Limb (tissue), 2 donors: ENCODE results near the gene SLC39A5.
"Not testable (repeated sequence)": the region's sequence is repeated elsewhere in the genome, so short reads cannot be mapped to it uniquely, and the experiment has no call there.

Source experiments
- DNase-seq, 2 donors: peaks; one replicate each; pipeline ENCODE4 v3.0.0-alpha.2; 2016; ENCODE audit errors: extremely low spot score in 2 of 2

The SLC39A5 gene

DNA sequence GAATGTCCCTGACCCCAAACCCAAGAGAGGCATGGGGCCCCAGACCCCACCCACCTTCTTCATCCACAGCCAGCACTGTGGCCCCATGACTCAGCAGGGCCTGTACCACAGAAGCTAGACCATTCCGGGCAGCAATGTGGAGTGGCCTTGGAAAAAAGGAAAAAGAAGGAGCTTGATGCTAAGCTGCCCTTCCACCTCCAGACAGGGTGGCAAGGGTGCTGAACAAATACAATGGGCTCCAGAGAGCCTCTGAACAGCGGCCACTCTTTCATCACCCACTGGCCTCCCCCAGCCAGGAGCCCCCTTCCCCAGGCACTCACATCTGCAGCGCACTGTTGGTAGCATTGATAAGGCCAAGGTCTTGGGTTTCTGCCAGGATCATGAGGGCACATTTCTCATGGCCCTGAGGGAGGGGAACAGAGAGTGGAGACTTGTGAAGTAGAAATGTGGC is 13.9 kb downstream of the SLC39A5 start:
- no peak for DNase-seq

DNA sequence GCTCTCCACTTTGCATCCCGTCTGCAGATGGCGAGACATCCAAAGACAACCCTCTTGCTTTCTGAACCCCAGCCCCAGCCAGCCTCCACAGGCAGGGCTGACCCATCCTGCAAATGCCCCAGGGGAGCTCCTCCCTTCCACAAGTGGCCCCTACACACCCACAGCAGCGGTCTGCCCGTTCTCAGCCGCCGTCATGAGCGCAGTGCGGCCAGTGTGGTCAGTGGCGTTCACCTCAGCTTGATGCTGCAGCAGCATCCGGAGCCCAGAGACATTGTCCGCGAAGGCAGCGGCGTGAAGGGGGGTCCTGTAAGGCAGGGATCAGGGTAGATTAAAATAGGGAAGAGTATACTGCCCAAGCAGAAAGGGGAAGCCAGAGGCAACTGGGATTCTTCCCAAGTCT is 14.6 kb downstream of the SLC39A5 start:
- DNase-seq: no peak

DNA sequence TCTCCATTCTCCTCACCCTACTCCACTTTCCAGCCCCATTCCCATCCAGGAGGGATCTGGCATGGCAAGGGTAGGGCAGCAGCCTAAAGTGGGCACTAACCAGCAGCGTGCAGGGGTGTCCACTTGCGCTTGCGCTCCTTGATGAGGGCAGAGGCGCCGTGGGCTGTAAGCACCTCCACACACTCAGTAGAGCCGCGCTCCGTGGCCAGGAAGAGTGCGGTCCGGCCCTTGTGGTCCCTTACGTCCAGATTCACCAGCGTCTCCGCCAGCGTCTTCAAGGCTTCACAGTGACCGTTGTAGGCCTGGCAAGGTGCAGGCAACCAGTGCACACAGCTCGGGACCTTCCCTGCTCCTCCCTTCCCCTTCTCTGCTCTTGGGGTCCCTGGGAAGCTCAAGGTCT is 18.1 kb downstream of the SLC39A5 start:
- DNase-seq: no peak

DNA sequence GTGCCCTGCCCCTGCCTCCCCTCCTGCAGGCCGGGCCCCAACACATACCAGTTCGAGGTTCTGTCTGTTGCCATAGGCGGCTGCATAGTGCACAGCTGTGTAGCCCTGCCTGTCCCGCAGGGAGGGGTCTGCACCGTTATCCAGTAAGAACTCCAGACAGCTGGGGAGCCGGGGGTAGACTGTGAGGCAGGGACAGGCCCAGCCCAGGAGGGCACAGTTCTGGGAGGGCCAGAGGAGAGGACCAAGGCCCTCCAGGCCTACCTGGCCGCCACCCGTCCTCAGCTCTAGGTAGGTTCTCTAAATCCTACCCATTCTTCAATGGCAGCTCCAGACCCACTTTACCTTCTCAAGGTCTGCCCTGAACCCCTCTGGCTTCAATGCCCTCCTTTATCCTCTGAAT is 18.9 kb downstream of the SLC39A5 start:
- DNase-seq: no peak

DNA sequence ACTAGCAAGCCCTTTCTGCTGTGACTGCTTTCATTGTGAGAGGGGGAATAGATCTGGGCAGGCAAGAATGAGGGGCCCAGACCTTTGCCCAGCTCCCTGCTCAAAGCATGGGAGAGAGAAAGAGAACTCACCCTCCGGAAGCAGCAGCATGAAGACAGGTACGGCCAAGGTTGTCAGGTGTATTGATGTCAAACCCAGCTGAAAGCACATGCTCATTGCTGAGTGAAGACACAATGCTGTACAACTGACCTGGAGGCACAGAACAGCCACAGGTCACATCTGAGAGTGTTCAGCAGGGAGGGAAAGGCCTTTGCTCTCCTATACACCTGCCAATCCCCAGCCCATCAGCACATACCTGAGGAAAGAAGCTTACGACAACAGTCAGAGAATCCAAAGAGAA is 22.8 kb downstream of the SLC39A5 start:
- no peak for DNase-seq

DNA sequence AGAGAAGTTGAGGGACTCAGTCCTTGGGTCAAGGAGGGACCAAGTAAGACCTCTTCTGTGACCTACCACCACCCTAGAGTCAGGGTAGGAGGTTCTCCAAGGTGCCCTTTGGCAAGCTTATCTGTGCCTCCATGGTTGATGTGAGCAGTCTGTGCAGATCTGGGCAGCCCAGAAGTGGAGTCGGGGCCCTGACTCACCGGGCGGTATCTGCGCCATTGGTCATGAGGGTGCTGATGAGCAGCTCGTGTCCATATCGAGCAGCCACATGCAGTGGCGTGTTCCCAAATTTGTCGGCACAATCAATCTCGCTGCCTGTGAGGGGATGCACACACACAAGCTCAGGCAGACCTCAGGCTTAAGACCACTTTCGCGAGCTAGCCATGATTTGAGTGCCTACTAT is 23.2 kb downstream of the SLC39A5 start:
- DNase-seq: no peak

DNA sequence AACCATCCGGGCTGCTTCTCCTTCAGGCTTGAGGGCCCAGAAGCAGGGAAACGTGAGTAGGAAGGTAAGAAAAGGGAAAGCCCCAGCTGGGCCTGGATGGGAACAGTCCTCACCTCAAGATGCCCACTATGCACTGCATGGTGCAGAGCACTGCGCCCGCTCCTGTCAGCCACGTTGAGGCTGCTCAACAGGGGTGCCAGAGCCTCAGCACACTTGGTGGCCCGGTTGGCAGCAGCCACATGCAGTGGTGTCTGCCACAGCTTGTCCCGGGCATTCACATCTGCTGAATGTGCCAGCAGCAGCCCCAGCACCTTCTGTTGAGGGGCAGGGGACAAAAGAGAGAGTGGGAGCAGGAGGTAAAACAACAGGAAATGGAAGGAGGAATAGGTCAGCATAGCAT is 25.8 kb downstream of the SLC39A5 start:
- no peak for DNase-seq

DNA sequence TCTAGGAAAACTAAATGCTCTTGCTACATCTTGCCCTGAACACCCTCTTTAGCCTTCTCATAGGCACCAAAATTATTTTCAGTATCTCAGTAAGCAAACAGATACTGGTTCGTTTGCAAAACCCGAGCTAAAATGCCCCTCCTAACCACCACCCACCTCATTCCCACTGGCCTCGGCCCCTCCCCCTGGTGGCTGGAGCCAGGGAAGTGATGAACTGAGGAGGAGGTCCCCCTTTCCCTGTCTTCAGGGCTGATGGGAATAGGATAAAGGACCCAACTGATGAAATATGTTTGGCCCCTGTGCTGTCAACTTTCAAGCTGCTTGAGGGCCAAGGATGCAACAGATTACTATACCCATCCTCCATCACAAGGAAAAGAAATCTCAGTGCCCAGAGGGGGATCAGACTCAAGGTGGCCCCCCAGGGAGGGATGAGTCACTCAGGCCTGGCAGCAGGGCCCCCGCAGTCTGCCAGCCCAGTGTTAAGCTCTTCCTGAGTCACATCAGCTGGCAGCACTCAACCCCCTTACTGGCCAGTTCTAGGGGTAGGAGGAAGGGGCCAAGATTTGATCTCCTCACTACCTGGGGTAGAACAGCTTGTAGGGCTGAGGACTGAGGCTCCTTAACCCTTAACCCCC is 26.6 kb downstream of the SLC39A5 start:
- DNase-seq: no peak

DNA sequence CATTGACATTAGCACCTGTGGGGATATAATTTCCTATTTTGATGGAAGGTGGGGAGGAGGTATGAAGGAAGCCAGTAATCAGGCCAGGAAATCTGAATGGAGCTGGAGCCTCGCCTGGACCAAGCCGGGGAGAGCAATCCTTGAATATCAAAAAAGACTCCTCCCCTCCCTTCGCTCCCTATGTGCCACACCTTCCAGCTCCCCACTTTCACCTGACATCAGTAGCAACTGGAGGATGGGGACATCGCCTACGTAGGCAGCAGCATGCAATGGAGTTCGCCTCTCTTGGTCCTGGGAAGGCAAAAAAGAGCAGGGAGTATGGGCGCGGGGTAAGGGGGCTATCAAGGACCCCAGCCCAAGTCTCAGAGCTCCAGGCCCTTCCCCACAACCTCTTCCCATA is 27.2 kb downstream of the SLC39A5 start:
- DNase-seq: no peak

DNA sequence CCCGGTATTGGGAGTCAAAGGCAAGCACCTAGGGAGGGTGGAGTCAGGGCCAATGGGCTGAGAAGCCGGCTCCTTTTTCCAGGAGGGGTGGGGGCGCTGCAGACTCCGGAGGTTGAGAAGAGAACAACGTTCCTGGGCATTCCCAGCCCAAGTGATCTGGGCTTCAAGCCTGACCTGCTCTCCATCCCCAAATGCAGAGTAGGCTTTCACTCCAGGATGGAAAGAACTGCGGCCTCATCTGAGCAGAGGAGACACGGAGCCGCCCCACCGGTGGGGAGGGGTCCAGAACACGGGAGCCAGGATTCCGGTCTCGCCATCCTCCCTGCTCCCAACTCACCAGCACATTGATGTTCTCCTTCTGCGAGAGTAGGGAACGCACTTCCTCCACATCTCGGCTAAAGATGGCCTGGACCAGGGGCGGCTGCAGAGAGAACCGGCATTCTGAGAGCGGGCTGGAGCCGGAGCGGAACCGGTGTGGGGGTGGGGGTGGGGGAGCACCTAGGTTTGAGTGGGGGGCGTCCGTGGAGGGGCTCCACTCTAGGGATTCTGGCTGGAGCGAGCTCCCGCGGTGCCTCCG is 27.7 kb downstream of the SLC39A5 start:
- peak in 1 of 2 donors; percentile 59 for DNase-seq

DNA sequence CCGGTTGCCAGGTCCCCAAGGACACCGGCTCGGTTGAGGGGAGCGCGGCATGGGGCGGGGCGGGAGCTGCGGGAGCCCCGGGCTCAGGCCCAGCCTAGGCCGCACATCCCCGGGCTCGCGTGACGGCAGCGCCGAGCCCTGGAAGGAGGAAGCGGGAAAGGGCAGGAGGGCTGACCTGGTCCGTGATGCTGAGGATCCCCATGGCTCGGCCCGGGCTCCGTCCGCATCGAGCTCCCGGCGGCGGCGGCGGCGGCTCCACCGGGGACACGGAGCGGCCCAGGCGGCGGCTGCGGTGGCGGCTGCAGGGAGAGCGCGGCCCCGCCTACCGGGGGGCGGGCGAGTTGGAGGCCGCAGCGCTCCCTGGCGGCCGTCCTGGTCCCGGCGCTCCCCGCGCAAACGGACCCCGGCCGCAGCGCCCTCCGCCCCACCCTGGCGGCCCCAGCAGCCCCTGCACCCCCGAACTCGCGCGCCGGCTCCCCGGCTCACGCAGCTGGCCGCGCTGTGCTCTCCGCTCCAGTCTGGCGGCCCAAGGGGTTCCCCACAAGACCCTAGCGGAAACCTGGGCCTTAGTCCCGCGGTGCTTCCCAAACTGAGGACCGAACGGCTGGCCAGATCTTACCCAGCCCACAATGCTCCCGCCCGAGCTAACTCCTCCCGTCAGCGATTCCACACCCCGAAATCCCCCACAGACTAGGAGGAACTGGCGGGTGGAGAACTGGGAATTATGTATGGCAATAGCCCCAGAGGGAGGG is 28.4 kb downstream of the SLC39A5 start, which contains the start of gene ANKRD52:
TSS of gene ANKRD52 (minus strand) at position 317 of the 752 bp plus-strand sequence. CDS start at position 202, 115 bp downstream.
- DNase-seq: peak; percentile 83 to 90

DNA sequence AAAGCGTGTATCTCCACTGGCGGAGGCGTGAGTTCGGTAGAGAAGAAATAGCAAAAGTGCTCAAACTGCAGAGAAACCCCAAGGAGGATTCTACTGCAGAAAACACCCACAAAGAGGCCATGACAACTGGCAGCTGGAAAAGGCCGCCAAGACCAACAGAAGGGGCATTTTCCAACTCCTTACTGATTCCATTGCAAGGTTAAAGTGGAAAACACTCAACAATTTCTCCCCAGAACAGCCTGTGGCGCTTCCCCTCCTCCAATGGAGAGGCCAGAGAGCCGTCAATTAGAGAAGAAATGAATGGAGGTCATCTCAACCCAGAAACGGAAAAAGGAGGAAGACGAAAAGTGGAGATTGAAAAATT is 29.0 kb downstream of the SLC39A5 start:
- no peak for DNase-seq

DNA sequence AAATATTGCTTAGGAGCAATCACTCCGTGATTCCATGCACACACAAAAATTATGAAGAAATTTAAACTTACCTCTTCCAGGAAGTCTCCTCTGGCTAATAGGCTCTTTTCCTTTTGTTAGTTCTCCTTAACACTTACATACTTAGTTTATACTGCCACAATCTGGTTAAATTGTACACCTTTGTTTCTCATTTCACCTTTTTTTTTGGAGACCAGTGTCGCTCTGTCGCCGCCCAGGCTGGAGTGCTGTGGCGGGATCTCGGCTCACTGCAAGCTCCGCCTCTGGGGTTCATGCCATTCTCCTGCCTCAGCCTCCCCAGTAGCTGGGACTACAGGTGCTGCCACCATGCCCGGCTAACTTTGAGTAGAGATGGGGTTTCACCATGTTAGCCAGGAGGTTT is 30.5 kb downstream of the SLC39A5 start:
- DNase-seq: no peak

DNA sequence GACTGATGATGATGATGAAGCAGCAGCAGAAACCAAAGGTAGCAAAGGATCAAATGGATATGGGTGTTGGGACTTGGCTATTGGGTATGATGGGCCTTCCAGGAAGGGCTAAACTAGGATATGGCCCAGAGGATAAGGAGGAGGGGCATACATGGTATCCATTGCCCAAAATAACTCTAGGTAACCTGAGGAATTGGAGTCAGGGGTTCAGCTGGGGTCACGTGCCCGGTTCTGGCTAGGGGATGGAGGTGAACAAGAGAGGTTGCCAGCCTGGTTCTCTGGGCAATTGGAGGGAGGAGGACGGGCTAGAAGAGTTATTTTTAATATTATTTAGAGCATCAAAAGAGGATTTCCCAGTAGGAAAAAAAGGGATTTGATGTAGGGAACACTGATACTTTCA is 31.1 kb downstream of the SLC39A5 start:
- no peak for DNase-seq

DNA sequence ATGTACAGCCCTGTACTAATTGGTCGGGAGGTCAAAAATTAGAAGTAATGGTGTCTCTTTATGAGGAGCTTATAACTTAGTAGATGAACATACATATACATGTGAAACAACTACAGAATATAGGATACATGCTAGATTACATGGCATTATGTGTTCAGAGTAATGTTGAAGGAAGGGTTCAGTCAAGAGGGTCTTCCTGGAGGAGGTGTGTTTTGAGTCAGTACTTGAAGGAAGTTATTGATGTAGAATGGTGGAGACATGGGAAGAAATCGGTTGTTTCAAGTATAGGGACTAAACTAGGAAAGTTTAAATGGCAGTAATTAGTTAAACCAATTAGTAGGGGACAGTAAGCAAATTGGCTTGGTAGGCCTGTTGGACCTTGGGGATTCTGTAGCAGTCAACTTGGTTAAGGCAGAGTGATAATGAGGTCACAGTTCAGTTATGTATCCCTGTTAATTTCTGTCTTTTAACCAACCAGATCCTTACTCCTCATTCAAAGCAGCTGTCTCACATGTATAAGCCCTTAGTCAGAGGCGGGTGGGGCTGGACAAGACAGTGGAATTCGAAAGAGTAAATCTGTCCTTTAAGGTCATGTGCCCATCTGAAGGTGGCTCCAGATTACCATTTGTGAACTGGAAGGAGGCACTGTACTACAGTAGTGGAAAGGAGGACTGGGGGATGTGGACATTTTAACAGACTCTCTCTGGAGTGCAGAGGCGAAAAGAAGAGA is 31.8 kb downstream of the SLC39A5 start:
- DNase-seq: no peak

DNA sequence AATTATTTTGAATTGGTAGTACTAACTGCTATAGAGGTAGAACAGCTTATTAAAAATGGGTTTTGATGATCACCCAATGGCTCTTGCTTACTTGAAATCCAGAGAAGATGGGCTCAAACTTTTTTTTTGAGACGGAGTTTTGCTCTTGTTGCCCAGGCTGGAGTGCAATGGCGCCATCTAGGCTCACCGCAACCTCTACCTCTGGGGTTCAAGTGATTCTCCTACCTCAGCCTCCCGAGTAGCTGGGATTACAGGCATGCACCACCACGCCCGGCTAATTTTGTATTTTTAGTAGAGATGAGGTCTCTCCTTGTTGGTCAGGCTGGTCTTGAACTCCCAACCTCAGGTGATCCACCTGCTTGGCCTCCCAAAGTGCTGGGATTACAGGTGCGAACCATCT is 33.1 kb downstream of the SLC39A5 start:
- not testable (repeated sequence) for DNase-seq

DNA sequence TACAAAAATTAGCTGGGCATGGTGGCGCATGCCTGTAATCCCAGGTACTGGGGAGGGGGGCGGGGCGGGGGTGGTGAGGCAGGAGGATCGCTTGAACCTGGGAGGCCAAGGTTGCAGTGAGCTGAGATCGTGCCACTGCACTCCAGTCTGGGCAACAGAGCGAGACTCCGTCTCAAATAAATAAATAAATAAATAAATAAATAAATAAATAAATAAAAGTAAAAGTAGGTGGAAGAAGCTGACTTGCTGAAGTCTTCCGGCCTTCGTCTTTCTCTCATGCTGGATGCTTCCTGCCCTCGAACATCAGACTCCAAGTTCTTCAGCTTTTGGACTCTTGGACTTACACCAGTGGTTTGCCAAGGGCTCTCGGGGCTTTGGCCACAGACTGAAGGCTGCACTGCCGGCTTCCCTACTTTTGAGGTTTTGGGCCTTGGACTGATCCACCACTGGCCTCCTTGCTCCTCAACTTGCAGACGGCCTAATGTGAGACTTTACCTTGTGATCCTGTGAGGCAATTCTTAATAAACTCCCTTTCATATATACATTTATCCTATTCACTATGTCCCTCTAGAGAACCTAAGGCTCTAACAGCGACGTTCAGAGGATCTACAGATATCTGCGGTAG is 36.3 kb downstream of the SLC39A5 start:
- not testable (repeated sequence) for DNase-seq

DNA sequence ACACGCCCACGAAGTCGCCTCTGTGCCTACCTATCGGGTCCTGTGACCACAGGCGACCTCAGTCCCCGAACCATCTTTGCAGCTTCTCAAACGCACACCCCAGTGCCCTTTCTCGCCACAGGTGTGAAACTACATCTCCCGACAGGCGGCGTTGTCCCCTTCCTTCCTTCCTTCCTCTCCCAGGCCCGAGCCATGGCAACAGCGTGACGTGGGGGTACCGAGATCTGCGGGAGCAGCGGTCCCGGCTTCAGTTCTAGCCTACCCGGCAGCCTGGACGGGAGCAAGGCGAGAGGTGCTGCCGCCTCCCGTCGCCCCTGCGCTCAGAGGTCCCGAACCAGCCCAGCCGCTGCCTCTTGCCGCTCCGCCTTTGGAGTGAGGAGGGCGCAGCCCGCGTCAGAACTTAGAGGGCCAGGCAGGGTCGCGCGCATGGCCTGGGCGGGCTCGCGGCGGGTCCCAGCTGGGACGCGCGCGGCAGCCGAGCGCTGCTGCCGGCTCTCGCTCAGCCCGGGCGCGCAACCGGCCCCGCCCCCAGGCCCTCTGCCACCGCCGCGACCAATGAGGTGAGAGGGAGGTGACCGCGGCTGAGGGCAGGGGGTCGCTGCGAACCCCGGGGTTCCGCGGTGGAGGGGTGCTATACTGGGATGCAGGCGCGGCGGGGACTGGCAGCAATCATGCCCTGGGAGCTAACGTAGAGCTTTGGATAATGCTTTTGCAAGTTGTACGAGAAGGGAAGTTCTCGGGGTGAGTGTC is 37.0 kb downstream of the SLC39A5 start, which contains the start of gene COQ10A:
TSS of gene COQ10A (plus strand) at position 250 of the 750 bp plus-strand sequence. CDS start at position 427, 177 bp downstream.
- DNase-seq: peak; percentile 88 to 91

DNA sequence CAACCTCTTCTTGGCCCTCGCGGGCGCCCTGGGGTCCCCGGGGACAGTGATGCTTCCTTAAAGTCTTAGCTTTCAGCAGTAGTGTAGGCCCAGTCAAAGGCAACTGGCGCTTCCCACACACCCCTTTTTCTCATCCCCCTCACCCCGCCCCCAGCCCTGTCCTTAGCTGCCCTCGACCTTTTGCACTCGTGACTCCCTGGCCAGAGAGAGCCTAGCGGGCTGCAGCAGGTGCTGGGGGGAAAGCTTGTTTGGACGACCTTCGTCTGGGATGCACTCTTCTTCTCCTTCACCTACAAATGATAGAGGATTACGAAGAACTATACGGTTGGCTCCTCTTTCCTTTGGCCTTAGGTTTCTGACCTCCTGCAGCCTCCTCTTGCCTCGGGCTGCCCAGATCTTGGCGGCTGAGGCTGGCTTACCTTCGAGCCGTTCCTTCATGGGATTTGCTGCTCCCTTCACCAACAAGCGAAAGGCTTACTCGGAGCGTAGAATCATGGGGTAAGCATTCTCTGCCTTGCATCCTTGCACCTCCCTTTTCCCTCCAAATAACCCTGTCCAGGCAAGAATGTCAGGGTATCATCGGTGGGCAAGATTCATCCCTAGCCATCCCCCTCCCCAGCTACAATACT is 37.7 kb downstream of the SLC39A5 start:
- DNase-seq: no peak

DNA sequence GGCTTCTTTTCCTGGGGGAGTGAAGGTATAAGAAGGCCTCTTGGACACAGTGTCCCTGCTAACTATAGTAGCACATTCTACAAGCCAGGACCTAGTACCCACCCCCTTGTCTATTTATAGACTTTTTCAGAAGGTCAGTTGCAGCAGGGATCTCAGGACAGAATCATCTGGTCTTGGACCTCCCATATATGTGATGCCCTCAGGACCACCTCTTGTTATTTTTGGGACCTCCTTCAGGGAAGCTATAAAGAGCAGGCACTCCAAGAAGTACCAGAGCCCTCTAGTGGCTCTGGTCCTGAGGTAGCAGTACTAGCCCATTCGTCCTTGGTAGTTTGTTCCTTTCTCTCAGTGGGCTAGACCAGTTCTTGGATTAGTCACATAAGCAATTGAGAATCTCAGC is 41.2 kb downstream of the SLC39A5 start:
- no peak for DNase-seq
